WTC11 (cell line): ENCODE results near the gene PGLYRP3.

ENCODE experiments used
- CTCF ChIP-seq: fragments of 200-600 bp; IDR thresholded peaks from 2 replicates; pipeline ENCODE4 v1.8.0; 2022; ENCODE audit warnings: antibody characterized with exemption
- NR2C2 ChIP-seq: sonication (generic); formaldehyde crosslinking; IDR thresholded peaks from 2 replicates; pipeline ENCODE4 v1.8.0; 2022; ENCODE audit warnings: mild to moderate bottlenecking, missing genetic modification reagents
- PRRX2 ChIP-seq: fragments of 250-450 bp; sonication (Bioruptor Pico); IDR thresholded peaks from 2 replicates; pipeline ENCODE4 v1.8.0; 2021; ENCODE audit warnings: mild to moderate bottlenecking
- USF2 ChIP-seq: sonication (generic); formaldehyde crosslinking; IDR thresholded peaks from 2 replicates; pipeline ENCODE4 v1.8.1; 2023; ENCODE audit warnings: mild to moderate bottlenecking, missing genetic modification reagents, moderate library complexity
- ZBTB21 ChIP-seq: sonication (generic); formaldehyde crosslinking; IDR thresholded peaks from 2 replicates; pipeline ENCODE4 v1.8.1; 2023; ENCODE audit warnings: mild to moderate bottlenecking, missing genetic modification reagents, borderline replicate concordance

DNA sequence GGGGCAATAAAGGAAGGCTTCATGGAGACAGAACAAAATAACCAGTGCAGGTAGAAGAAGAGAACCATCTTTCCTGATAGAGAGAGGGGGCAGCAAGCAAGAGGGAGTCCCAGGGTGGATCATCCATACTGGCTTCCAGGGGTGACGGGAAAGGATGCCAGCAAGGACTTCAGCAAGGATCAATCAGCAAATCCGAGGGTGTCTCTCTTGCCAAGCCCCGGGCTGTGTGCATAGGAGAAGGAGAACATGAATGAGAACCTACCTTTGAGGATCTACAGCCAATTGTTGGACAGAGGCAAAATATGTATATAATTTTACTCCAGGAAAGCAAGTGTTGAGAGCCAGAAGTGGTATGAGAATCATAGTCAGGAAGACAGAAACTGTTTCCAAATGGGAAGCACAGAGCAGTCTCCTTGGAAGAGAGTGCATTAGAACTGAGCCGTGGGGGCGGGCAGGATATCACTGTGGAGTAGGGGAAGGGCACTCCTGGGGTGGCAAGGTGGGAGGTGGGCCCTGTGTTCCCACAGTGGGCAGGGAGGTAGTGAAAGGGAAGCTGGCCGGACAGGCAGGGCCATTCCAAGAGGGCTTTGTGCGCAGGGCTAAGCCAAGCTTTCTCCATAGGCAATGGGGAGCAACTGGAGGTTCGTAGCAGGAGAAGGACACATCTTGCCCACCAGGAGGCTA is 43.8 kb upstream of the PGLYRP3 start:
- TF ChIP-seq CTCF, result no peak
- no peak for TF ChIP-seq NR2C2
- no peak for TF ChIP-seq PRRX2 (CRISPR knock-in tag)
- no peak for TF ChIP-seq USF2 (CRISPR knock-in tag)
- TF ChIP-seq ZBTB21 (CRISPR knock-in tag), result no peak
